Karpas-422 (cell line): ENCODE results near the gene SAMD5. TPM values are rescaled to one million over a fixed set of nuclear protein-coding genes. Genes with fewer than 3 reads are reported as not detected.

Experiments
- DNase-seq: peaks from one replicate; pipeline ENCODE4 v3.0.0-alpha.2; 2015
- H2AFZ ChIP-seq: fragments of 200-600 bp; sonication (generic); 2 replicates; pipeline ENCODE4 v1.6.1; 2014; ENCODE audit warnings: antibody characterized with exemption, low read length, mixed read lengths
- H3K27ac ChIP-seq: fragments of 200-600 bp; sonication (generic); 2 replicates; pipeline ENCODE4 v1.5.1; 2014; ENCODE audit warnings: mild to moderate bottlenecking, low read length, moderate library complexity
- H3K27me3 ChIP-seq: fragments of 200-600 bp; sonication (generic); 2 replicates; pipeline ENCODE4 v1.6.1; 2014; ENCODE audit warnings: low read length, mixed read lengths
- H3K36me3 ChIP-seq: fragments of 200-600 bp; sonication (generic); 2 replicates; pipeline ENCODE4 v1.6.1; 2014; ENCODE audit warnings: low read length, mixed read lengths; ENCODE audit not compliant: insufficient read depth
- H3K4me1 ChIP-seq: fragments of 200-600 bp; sonication (generic); 2 replicates; pipeline ENCODE4 v1.6.1; 2014; ENCODE audit warnings: mild to moderate bottlenecking, low read length, mixed read lengths
- H3K4me2 ChIP-seq: fragments of 200-600 bp; sonication (generic); 2 replicates; pipeline ENCODE4 v1.6.1; 2014; ENCODE audit warnings: low read length, low read depth, mild to moderate bottlenecking; ENCODE audit not compliant: poor library complexity, severe bottlenecking
- H3K4me3 ChIP-seq: fragments of 200-600 bp; sonication (generic); 2 replicates; pipeline ENCODE4 v1.5.1; 2014; ENCODE audit warnings: mild to moderate bottlenecking, antibody characterized with exemption, low read length, mixed read lengths
- H3K79me2 ChIP-seq: fragments of 200-600 bp; sonication (generic); 2 replicates; pipeline ENCODE4 v1.6.1; 2014; ENCODE audit warnings: mild to moderate bottlenecking, low read length, mixed read lengths
- H3K9ac ChIP-seq: fragments of 200-600 bp; sonication (generic); 2 replicates; pipeline ENCODE4 v1.6.0; 2014; ENCODE audit warnings: low read length
- H3K9me2 ChIP-seq: fragments of 200-600 bp; sonication (generic), shearing (Covaris generic); replicated peaks from 2 replicates; pipeline ENCODE4 v1.6.0; 2014; ENCODE audit warnings: mild to moderate bottlenecking, low read length, moderate library complexity; ENCODE audit not compliant: insufficient read depth
- H3K9me3 ChIP-seq: fragments of 300-700, 200-600 bp; sonication (generic); 2 replicates; pipeline ENCODE4 v1.6.1; 2014; ENCODE audit warnings: low read length, mixed read lengths
- H4K20me1 ChIP-seq: fragments of 200-600 bp; sonication (generic); 2 replicates; pipeline ENCODE4 v1.6.1; 2014; ENCODE audit warnings: mild to moderate bottlenecking, antibody characterized with exemption, low read length, low read depth; ENCODE audit not compliant: insufficient read depth
- total RNA-seq: library from RNA; depleted of rRNA; stranded (reverse); fragments of >200 nt; shearing (Covaris generic); gene quantifications from 2 replicates; pipeline ENCODE4 v1.2.3, GENCODE V29; 2014; ENCODE audit warnings: low replicate concordance; rRNA removed

SAMD5 gene
- not detected in 2 replicates for total RNA-seq

- Histone ChIP-seq H3K4me1 (no peaks in the 10 kb centered on the region), H3K9me2 (no peaks in the 10 kb centered on the region), H4K20me1 (no peaks in the 10 kb centered on the region), H3K4me2 (no peak within 1 kb of the TSS), H3K9ac (no peak within 1 kb of the TSS), H3K79me2 (no peaks in the 10 kb centered on the region), H3K27me3 (no peaks in the 10 kb centered on the region), H2AFZ (no peak within 1 kb of the TSS), H3K36me3 (no peaks in the 10 kb centered on the region), H3K27ac (no peak within 1 kb of the TSS), H3K9me3 (no peaks in the 10 kb centered on the region), H3K4me3 (no peak within 1 kb of the TSS)
- no peak for DNase-seq
These were observed at the start of gene SAMD5 for GRCh38 chr6:147508042-147508865. SAMD5 (plus strand) TSS chr6:147508690; CDS start chr6:147508929, 239 bp downstream.

- no peak for DNase-seq
- H3K27me3 ChIP-seq, result no peaks in the 10 kb centered on the region
- H3K79me2 ChIP-seq, result no peaks in the 10 kb centered on the region
- no peak overlapping the region for H2AFZ ChIP-seq
- no peak overlapping the region for H3K4me3 ChIP-seq
- H3K9ac ChIP-seq, result no peak overlapping the region
- no peak overlapping the region for H3K27ac ChIP-seq
- H3K4me1 ChIP-seq, result no peaks in the 10 kb centered on the region
- H4K20me1 ChIP-seq, result no peaks in the 10 kb centered on the region
- no peaks in the 10 kb centered on the region for H3K9me2 ChIP-seq
- no peak overlapping the region for H3K4me2 ChIP-seq
- H3K9me3 ChIP-seq, result no peaks in the 10 kb centered on the region
- no peaks in the 10 kb centered on the region for H3K36me3 ChIP-seq
These were observed 48.7 kb upstream of the SAMD5 start for GRCh38 chr6:147459780-147460179.

- no peak overlapping the region for H3K27ac ChIP-seq
- H3K9me3 ChIP-seq, result no peaks in the 10 kb centered on the region
- H3K4me1 ChIP-seq, result no peaks in the 10 kb centered on the region
- no peaks in the 10 kb centered on the region for H3K79me2 ChIP-seq
- H3K4me3 ChIP-seq, result no peak overlapping the region
- no peak overlapping the region for H2AFZ ChIP-seq
- H4K20me1 ChIP-seq, result no peaks in the 10 kb centered on the region
- no peak for DNase-seq
- no peaks in the 10 kb centered on the region for H3K9me2 ChIP-seq
- H3K36me3 ChIP-seq, result no peaks in the 10 kb centered on the region
- H3K9ac ChIP-seq, result no peak overlapping the region
- H3K4me2 ChIP-seq, result no peak overlapping the region
- H3K27me3 ChIP-seq, result no peaks in the 10 kb centered on the region
These were observed 44.8 kb upstream of the SAMD5 start for GRCh38 chr6:147463651-147464050.

DNA sequence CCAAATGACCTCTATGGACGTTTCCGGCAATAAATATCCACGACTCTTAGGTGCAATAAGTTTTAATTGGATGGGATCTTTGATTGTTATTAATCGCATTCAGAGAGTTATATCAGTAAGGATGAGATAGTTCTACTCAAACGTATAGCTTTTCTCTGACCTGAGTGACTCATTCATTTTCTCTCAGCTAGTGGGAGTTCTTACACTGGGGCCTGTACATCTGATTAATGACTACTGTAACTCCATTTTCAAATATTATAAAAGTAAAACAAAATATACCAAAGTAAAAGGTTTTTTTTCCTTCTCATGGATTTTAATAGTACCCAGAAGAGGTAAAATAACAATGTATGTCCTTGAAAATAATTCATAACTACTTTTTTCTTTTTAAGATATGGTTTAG is 41.1 kb upstream of the SAMD5 start:
- DNase-seq, result no peak
- Histone ChIP-seq H3K4me3 (no peak overlapping the region), H4K20me1 (no peaks in the 10 kb centered on the region), H3K79me2 (no peaks in the 10 kb centered on the region), H3K4me1 (no peaks in the 10 kb centered on the region), H3K27me3 (no peaks in the 10 kb centered on the region), H3K9ac (no peak overlapping the region), H3K27ac (no peak overlapping the region), H2AFZ (no peak overlapping the region), H3K9me2 (no peaks in the 10 kb centered on the region), H3K4me2 (no peak overlapping the region), H3K36me3 (no peaks in the 10 kb centered on the region), H3K9me3 (no peaks in the 10 kb centered on the region)

GRCh38 chr6:147467886-147468285 is 40.6 kb upstream of the SAMD5 start:
- no peaks in the 10 kb centered on the region for H3K4me1 ChIP-seq
- no peak overlapping the region for H3K4me3 ChIP-seq
- H4K20me1 ChIP-seq, result no peaks in the 10 kb centered on the region
- no peaks in the 10 kb centered on the region for H3K36me3 ChIP-seq
- H3K9ac ChIP-seq, result no peak overlapping the region
- no peak overlapping the region for H3K4me2 ChIP-seq
- no peaks in the 10 kb centered on the region for H3K9me2 ChIP-seq
- H3K27ac ChIP-seq, result no peak overlapping the region
- DNase-seq, result no peak
- H3K9me3 ChIP-seq, result no peaks in the 10 kb centered on the region
- H3K27me3 ChIP-seq, result no peaks in the 10 kb centered on the region
- no peak overlapping the region for H2AFZ ChIP-seq
- no peaks in the 10 kb centered on the region for H3K79me2 ChIP-seq

DNA sequence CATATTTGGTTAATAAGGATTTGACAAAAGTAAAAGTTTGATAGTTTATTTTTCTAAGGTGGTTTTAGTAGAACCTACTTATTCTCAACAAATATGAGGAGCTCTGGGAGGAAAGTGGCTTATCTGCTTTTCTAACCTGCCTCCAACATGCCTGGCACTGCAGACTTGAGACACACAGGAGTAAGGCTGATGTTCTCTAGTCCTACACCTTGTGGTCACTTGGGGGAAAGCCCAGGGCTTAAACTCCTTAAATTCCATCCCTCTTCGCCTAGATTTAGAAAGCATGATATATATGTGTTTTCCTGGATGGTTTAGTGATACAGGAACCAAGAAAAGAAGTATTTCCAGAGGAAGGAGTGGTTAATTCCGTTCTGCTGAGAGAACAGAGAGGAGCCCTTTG is 39.9 kb upstream of the SAMD5 start:
- no peak overlapping the region for H3K27ac ChIP-seq
- H2AFZ ChIP-seq, result no peak overlapping the region
- no peaks in the 10 kb centered on the region for H3K79me2 ChIP-seq
- H3K27me3 ChIP-seq, result no peaks in the 10 kb centered on the region
- no peak for DNase-seq
- no peaks in the 10 kb centered on the region for H3K4me1 ChIP-seq
- no peak overlapping the region for H3K4me3 ChIP-seq
- no peaks in the 10 kb centered on the region for H3K36me3 ChIP-seq
- no peaks in the 10 kb centered on the region for H4K20me1 ChIP-seq
- no peaks in the 10 kb centered on the region for H3K9me2 ChIP-seq
- H3K9me3 ChIP-seq, result no peaks in the 10 kb centered on the region
- no peak overlapping the region for H3K9ac ChIP-seq
- no peak overlapping the region for H3K4me2 ChIP-seq

- no peaks in the 10 kb centered on the region for H3K79me2 ChIP-seq
- no peak for DNase-seq
- H3K9me2 ChIP-seq, result no peaks in the 10 kb centered on the region
- H3K4me3 ChIP-seq, result no peak overlapping the region
- H3K27ac ChIP-seq, result no peak overlapping the region
- H3K9me3 ChIP-seq, result no peaks in the 10 kb centered on the region
- no peaks in the 10 kb centered on the region for H3K36me3 ChIP-seq
- H2AFZ ChIP-seq, result no peak overlapping the region
- no peak overlapping the region for H3K9ac ChIP-seq
- H3K4me2 ChIP-seq, result no peak overlapping the region
- H4K20me1 ChIP-seq, result no peaks in the 10 kb centered on the region
- H3K4me1 ChIP-seq, result no peaks in the 10 kb centered on the region
- no peaks in the 10 kb centered on the region for H3K27me3 ChIP-seq
These were observed 28.6 kb upstream of the SAMD5 start for GRCh38 chr6:147479857-147480256.

- H3K79me2 ChIP-seq, result no peaks in the 10 kb centered on the region
- H2AFZ ChIP-seq, result no peak overlapping the region
- H3K4me2 ChIP-seq, result no peak overlapping the region
- H3K9me2 ChIP-seq, result no peaks in the 10 kb centered on the region
- H3K27me3 ChIP-seq, result no peaks in the 10 kb centered on the region
- H3K9me3 ChIP-seq, result no peaks in the 10 kb centered on the region
- no peaks in the 10 kb centered on the region for H3K36me3 ChIP-seq
- H3K4me3 ChIP-seq, result no peak overlapping the region
- no peak for DNase-seq
- H3K9ac ChIP-seq, result no peak overlapping the region
- peaks cover 3% of the 10 kb centered on the region for H3K4me1 ChIP-seq
- no peaks in the 10 kb centered on the region for H4K20me1 ChIP-seq
- H3K27ac ChIP-seq, result no peak overlapping the region
These were observed 21.8 kb upstream of the SAMD5 start for GRCh38 chr6:147486683-147487082.
